Ramos (cell line): ENCODE measurements around the gene COQ10A.

Experiments used
- in situ Hi-C: fragments of 300-500 bp; cut with MboI; formaldehyde crosslinking; loops from one replicate; pipeline ENCODE4 v1.14.3; 2022; ENCODE audit warnings: low sequenced_read_pairs; ENCODE audit not compliant: unreplicated experiment

The COQ10A gene

DNA sequence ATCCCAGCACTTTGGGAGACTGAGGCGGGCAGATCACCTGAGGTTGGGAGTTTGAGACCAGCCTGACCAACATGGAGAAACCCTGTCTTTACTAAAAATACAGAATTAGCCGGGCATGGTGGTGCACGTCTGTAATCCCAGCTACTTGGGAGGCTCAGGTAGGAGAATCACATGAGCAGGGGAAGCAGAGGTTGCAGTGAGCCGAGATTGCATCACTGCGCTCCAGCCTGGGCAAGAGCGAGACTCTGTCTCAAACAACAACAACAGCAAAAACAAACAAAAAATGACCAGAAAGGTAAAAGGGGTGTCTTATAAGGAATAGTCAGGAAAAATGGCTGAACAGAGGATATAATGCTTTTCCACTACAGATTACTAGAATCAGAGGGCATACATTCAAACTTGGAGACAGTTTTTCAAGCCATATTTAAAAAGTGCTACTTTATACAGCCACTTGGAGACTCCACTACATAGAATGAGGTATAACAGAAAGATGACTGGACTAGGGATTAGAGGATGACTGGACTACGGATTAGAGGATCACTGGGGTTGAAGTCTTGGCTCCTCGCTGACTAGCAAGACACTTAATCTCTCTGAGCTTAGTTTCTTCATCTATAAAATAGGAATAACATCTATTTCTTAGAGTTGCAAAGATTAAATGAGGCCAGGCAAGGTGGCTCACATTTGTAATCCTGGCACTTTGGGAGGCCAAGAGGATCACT, 38.3 kb downstream of the COQ10A start:
- in situ Hi-C loops = no loop called here

DNA sequence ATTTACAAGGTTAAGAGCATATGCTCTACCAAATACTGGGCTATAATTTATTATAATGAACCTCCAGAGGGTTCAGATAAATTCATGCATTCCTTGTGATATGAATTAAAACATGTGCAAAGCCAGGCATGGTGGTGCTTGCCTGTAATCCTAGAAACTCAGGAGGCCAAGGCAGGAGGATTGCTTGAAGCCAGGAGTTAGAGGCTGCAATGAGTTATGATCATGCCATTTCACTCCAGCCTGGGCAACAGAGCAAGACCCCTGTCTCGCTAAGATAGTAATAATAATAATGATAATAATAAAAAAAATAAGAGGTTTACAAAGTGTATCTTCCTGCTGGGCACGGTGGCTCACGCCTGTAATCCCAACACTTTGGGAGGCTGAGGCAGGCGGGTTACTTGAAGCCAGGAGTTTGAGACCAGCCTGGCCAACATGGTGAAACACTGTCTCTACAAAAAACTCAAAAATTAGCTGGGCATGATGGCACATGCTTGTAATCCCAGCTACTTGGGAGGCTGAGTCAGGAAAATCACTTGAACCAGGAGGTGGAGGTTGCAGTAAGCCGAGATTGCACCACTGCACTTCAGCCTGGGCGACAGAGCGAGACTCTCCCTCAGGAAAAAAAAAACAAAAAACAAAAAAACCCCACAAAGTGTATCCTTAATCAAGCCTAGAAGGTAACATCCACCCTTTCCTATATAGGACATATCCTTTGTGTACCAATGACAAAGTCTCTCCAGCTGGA, 40.7 kb downstream of the COQ10A start:
- in situ Hi-C loops = no loop called here

DNA sequence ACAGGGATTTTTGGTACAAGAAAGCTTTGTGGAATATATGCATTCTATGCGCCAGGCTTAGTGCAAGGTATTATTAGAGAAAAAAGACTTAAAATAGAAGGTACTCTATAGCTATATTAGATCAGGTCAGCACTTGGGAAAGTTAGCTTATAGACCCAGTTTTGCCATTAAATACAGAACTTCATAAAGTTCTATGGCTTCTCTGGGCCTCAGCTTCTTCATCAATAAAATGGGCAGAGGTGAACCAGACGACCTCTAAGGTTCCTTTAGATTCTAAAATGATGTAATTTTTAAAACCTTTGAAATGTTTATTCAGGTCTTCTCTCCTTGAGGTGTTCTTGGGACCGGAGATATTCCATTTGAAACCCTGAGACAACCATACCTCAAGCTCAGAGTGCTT, 42.0 kb downstream of the COQ10A start:
- in situ Hi-C loops = no loop called here

DNA sequence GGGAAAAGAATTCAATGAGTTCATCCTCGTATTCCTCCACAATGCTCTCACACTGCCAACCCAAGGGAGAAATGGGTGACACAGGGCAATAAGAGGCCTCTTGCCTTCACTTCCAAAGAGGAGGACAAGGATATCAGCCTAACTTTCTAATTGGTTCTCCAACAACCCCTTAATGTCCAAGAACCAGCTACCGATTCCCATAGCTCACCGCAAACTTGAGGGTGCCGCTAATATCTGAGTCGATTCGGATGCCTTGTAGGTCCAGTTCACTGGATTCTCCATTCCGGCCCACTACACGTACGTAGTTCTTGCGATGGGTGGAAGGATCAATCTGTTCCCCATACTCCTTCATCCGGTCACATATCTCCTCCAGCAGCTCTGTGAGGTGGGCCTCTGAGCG, 44.3 kb downstream of the COQ10A start:
- in situ Hi-C loops = no loop called here

DNA sequence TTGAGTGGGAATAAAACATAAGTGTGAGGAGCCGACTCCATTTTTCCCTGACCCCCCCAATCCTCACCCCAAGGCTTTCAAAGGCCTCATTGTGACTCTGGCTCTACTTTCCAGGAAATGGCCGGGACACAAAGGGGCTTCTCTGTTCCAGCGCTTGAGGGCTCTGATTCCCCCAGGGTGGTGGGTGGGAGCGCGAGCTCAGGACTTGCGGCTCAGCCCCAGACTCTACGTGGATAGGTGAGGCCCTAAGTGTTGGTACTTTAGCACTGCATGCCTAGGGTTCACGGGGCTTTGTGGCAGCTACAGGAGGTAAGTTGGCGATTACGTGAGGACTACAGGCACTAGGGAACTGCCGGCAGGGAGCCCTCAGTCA, 48.5 kb downstream of the COQ10A start:
- in situ Hi-C loops = no loop called here

DNA sequence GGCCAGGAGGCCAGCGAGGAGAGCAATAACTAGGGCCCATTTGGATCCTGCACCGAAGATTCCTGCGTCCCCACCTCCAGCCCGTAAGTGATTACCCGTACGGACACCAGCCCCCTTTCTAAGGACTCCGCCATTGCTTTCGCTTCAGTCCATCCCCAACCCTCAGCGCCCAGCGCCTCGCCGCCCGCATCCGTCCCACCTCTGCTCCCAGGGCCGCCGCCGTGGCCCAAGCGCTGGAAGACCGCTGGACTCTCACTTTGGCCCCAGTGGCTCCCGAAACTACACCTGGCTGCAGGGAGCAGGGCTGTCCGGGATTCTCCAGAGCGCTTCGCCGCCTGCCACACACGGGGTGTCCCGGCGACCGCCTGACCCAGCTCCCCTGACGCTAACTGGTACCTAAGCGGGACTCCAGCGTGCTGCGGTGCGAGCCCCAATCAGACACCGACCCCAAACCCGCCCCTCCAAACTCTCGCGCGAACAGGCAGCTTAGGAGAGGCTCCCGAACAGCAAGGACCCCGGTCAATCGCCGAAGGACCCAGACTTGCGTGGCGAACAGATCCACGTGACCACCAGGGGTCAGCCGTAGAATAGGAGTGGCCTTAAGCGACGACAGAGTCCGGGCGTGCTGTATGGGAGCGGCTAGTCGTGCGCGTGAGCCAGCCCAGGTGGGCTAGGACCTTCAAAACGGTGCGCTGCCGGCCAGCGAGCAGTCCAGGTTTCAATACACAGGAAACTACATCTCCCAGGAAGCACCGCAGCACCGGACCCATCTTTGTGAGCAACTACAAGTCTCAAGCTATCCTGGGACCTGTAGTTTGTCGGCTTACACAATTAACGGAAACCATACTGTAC, 49.1 kb downstream of the COQ10A start, which contains the start of gene CNPY2:
Gene CNPY2, minus strand, starts transcription at position 367 of the 852 bp plus-strand sequence. CDS start 771 bp downstream, outside the sequence.
- in situ Hi-C loops = no loop called here

DNA sequence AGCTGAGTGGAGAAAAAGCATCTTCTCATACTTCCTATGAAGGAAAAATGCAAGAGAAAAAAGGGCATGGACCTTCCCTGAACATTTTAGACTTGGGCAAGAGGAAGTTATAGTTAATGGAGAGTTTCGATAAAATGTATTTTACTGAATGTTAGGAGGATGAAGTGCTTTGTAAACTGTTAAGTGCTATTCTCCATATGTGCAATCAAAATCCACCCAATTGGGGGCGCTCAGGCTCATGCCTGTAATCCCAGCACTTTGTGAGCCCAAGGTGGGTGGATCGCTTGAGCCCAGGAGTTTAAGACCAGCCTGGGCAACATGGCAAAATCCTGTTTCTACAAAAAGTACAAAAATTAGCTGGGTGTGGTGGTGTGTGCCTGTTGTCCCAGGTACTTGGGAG, 50.9 kb downstream of the COQ10A start:
- in situ Hi-C loops = no loop called here
